PC-3 (cell line): ENCODE data around the gene ADIG.

Experiments used
- CTCF ChIP-seq: fragments of 300-600 bp; sonication (generic); conservative IDR thresholded peaks from 2 replicates; pipeline ENCODE4 v1.5.1; 2017; ENCODE audit warnings: antibody characterized with exemption, low read depth, mild to moderate bottlenecking, low read length
- EZH2phosphoT487 ChIP-seq: fragments of 300-600 bp; sonication (generic); IDR thresholded peaks from 2 replicates; pipeline ENCODE4 v1.6.1; 2018; ENCODE audit warnings: mild to moderate bottlenecking, antibody characterized with exemption, low read length, borderline replicate concordance

- TF ChIP-seq EZH2phosphoT487 (no peak), CTCF (no peak)
Observed at GRCh38 chr20:38610521-38610920, 29.5 kb downstream of the ADIG start.
